Measurements from ENCODE around the gene RENBP. TPM values are rescaled to one million over a fixed set of nuclear protein-coding genes. Genes with fewer than 3 reads are reported as not detected.

RENBP gene
- total and polyA plus RNA-seq, 2 of the 13 experiments (the other 11 are each of a cell fraction or from before 2014, with no cell fraction given) = 1.4 to 2.6 TPM

GRCh38 chrX:153903238-153903980, 41.0 kb downstream of the RENBP start:
- peak; percentile 32; the same call in 2 of the 3 replicates for ATAC-seq
- 43% methylated on average over 15 of the region's 18 CpGs for WGBS (ENCODE audit: low lambda C conversion rate)
- H3K79me2 ChIP-seq (ENCODE audit: insufficient read depth, low read length) = no peaks in the 10 kb centered on the region
- no peak for FAIRE-seq
- peaks cover 2 to 11% of the 10 kb centered on the region in 2 experiments; a peak in 2 of 5 replicates for H3K27me3 ChIP-seq (ENCODE audit: control insufficient read depth in 1 of 2, insufficient read depth in 2 of 2, low read length in 2 of 2)
- H4K20me1 ChIP-seq (ENCODE audit: insufficient read depth, low read length) = no peaks in the 10 kb centered on the region
- DNase-seq (ENCODE audit: low spot score) = no peak
- no peak overlapping the region for H3K4me3 ChIP-seq (replicated peaks in 1 of 3; ENCODE audit: insufficient read depth in 1 of 3, low read depth in 2 of 3, low read length in 3 of 3)
- BruUV-seq (replicated peaks) = no TSS peak
- no peaks in the 10 kb centered on the region for H3K9me3 ChIP-seq (ENCODE audit: low read length)
- no peak overlapping the region for H3K9ac ChIP-seq (ENCODE audit: insufficient read depth, low read depth, low read length)
- POLR2A ChIA-PET = no interaction called here
- CTCF ChIA-PET (ENCODE audit: low intra/inter-chr PET ratio, low total read pairs) = no interaction called here
- in situ Hi-C loops (cut with HindIII; ENCODE audit: extremely low pct_ligation_motif_present, low pct_unique_long_range_greater_than_20kb) (no loop called here), intact Hi-C loops (cut with micrococcal nuclease; ENCODE audit: unreplicated experiment) (no loop called here)
- H3K36me3 ChIP-seq (replicated peaks in 1 of 2; ENCODE audit: control insufficient read depth in 1 of 2, insufficient read depth in 2 of 2, low read length in 2 of 2) = no peaks in the 10 kb centered on the region
- no peak overlapping the region for H3K27ac ChIP-seq (ENCODE audit: extremely low read length, insufficient read depth, low read length)
- no peaks in the 10 kb centered on the region for H3K4me1 ChIP-seq (ENCODE audit: insufficient read depth, low read length)
- TF ChIP-seq, protein P1, sequence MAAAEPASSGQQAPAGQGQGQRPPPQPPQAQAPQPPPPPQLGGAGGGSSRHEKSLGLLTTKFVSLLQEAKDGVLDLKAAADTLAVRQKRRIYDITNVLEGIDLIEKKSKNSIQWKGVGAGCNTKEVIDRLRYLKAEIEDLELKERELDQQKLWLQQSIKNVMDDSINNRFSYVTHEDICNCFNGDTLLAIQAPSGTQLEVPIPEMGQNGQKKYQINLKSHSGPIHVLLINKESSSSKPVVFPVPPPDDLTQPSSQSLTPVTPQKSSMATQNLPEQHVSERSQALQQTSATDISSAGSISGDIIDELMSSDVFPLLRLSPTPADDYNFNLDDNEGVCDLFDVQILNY (CRISPR knock-in tag; conservative IDR thresholded peaks at IDR 0.05) = no peak
- TF ChIP-seq ZNF652 (CRISPR knock-in tag; IDR thresholded peaks at IDR 0.05; ENCODE audit: borderline replicate concordance, low read depth) = no peak
- TF ChIP-seq ATRX (CRISPR knock-in tag; IDR thresholded peaks at IDR 0.05; ENCODE audit: borderline replicate concordance) = no peak
- TF ChIP-seq RARG (CRISPR knock-in tag; IDR thresholded peaks at IDR 0.05; ENCODE audit: low read depth) = no peak
- TF ChIP-seq, protein P2, sequence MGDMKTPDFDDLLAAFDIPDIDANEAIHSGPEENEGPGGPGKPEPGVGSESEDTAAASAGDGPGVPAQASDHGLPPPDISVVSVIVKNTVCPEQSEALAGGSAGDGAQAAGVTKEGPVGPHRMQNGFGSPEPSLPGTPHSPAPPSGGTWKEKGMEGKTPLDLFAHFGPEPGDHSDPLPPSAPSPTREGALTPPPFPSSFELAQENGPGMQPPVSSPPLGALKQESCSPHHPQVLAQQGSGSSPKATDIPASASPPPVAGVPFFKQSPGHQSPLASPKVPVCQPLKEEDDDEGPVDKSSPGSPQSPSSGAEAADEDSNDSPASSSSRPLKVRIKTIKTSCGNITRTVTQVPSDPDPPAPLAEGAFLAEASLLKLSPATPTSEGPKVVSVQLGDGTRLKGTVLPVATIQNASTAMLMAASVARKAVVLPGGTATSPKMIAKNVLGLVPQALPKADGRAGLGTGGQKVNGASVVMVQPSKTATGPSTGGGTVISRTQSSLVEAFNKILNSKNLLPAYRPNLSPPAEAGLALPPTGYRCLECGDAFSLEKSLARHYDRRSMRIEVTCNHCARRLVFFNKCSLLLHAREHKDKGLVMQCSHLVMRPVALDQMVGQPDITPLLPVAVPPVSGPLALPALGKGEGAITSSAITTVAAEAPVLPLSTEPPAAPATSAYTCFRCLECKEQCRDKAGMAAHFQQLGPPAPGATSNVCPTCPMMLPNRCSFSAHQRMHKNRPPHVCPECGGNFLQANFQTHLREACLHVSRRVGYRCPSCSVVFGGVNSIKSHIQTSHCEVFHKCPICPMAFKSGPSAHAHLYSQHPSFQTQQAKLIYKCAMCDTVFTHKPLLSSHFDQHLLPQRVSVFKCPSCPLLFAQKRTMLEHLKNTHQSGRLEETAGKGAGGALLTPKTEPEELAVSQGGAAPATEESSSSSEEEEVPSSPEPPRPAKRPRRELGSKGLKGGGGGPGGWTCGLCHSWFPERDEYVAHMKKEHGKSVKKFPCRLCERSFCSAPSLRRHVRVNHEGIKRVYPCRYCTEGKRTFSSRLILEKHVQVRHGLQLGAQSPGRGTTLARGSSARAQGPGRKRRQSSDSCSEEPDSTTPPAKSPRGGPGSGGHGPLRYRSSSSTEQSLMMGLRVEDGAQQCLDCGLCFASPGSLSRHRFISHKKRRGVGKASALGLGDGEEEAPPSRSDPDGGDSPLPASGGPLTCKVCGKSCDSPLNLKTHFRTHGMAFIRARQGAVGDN (CRISPR knock-in tag; IDR thresholded peaks at IDR 0.05) = no peak
- TF ChIP-seq ZNF788 (CRISPR knock-in tag; IDR thresholded peaks at IDR 0.05; ENCODE audit: borderline replicate concordance) = no peak
- H3K4me2 ChIP-seq (ENCODE audit: low read depth, low read length) = no peak overlapping the region
- H2AFZ ChIP-seq (ENCODE audit: low read length) = no peak overlapping the region

All from HepG2 (cell line).